ENCODE measurements around the gene CALML6. TPM values are rescaled to one million over a fixed set of nuclear protein-coding genes. Genes with fewer than 3 reads are reported as not detected.

Gene CALML6
- total and polyA plus RNA-seq, 4 donors: 0.30 to 1.5 (median 0.89) TPM

DNA sequence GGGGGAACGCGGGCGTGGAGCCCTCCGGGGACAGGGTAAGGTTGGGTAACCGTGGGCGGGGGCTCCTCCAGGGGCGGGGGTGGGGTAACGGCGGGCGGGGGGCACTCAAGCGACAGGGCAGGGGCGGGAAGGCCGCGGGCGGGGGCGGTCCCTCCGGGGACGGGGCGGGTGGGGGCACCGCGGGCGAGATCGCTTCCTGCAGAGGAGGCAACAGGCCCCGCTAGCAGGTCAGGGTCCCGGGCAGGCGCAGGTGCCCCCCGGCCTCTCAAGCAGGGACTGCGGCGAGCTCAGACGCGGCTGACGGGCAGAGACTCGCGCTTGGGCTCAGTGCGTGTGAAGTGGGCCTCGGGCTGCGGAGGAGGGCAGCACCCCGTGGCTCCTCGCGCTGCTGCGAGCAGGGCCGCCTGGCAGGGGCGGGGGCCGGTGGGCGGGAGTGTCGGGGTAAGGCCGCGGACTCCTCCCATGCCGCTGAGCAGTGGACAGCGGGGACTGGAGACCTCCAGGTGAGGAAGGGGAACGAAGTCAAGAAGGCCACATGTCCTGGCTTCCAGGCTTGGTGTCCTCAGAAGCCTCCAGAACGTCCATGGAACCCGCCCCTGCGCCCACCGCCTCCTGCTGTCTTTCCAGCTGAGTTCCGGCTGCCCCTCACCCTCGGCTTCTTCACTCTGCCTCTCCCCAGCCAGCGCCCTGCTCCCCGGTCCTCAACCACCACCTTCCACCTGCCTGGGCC is 23.5 kb upstream of the CALML6 start:
- peak overlapping the region; percentile 64 for H3K27ac ChIP-seq (ENCODE audit: low read depth, low read length)
- no peaks in the 10 kb centered on the region for H3K9me3 ChIP-seq (ENCODE audit: control insufficient read depth, insufficient read depth, low read length)
- H3K27me3 ChIP-seq (ENCODE audit: control insufficient read depth, insufficient read depth, low read length): no peaks in the 10 kb centered on the region
- H3K36me3 ChIP-seq (ENCODE audit: control insufficient read depth, insufficient read depth, low read length): peaks cover 17% of the 10 kb centered on the region
- 2% methylated on average over 51 of the region's 59 CpGs for WGBS (ENCODE audit: insufficient coverage)
- H3K4me3 ChIP-seq (ENCODE audit: low read depth, low read length): peak overlapping the region; percentile 57
- peaks cover 58% of the 10 kb centered on the region for H3K4me1 ChIP-seq (ENCODE audit: control insufficient read depth, insufficient read depth, low read length)
- DNase-seq (ENCODE audit: low read depth in 4 of 6, low spot score in 6 of 6): peak in 2 of 6 donors; percentile 65 to 67

DNA sequence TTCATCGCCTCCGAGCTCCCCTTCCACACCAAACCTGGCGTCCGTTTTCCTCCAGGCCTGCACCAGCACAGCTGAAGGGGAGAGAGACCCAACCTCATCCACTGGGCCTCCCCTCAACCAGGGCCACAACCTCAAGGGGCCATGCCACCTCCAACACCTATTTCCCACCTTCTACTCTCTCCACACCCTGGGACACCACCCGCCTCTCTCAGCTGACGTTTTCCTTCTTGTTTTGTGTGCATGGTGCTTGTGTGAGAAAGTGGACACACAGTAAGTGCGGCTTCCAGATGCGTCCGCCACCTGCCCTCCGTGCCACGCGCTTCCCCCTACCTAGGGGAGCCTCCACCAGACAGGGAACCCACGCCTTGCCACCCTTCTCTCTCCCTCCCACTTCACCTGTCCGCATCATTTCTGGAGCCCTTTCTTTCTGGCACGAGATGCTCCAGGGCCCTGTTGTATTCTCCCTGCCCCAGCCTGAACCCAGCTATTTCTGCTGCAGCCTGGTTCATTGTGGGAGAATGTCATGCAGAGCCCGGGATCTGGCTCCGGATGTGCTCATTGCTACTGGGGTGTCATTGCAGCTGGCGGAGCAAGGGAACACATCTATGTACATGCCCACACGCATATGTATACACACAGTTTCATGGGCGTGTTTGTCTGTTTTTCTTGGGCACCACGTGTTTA is 22.8 kb upstream of the CALML6 start:
- Histone ChIP-seq H3K4me3 (ENCODE audit: low read depth, low read length) (peak overlapping the region; percentile 57), H3K9me3 (ENCODE audit: control insufficient read depth, insufficient read depth, low read length) (no peaks in the 10 kb centered on the region), H3K27ac (ENCODE audit: low read depth, low read length) (peak overlapping the region; percentile 64), H3K4me1 (ENCODE audit: control insufficient read depth, insufficient read depth, low read length) (peaks cover 58% of the 10 kb centered on the region), H3K27me3 (ENCODE audit: control insufficient read depth, insufficient read depth, low read length) (no peaks in the 10 kb centered on the region), H3K36me3 (ENCODE audit: control insufficient read depth, insufficient read depth, low read length) (peaks cover 17% of the 10 kb centered on the region)
- WGBS (ENCODE audit: insufficient coverage): 85% methylated on average over 15 of the region's 21 CpGs
- no peak for DNase-seq (ENCODE audit: low read depth in 4 of 6, low spot score in 6 of 6)

DNA sequence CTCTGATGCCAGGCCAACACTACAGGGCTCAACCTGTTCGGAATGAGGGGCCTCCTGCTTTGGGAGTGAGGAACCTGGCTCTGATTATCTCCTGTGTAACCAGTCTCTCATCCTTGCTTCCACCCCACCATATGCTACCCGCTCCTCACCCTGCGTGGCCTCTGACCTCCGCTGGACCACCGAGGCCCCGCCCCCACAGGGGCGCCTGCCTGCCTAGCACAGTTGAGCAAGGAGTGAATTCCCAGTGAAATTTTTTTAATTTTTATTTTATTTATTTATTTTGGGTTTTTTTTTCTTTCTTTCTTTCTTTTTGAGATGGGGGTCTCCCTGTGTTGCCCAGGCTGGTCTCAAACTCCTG is 22.3 kb upstream of the CALML6 start:
- Histone ChIP-seq H3K4me3 (ENCODE audit: low read depth, low read length) (no peak overlapping the region), H3K27ac (ENCODE audit: low read depth, low read length) (no peak overlapping the region), H3K36me3 (ENCODE audit: control insufficient read depth, insufficient read depth, low read length) (peaks cover 17% of the 10 kb centered on the region), H3K27me3 (ENCODE audit: control insufficient read depth, insufficient read depth, low read length) (no peaks in the 10 kb centered on the region), H3K9me3 (ENCODE audit: control insufficient read depth, insufficient read depth, low read length) (no peaks in the 10 kb centered on the region), H3K4me1 (ENCODE audit: control insufficient read depth, insufficient read depth, low read length) (peaks cover 54% of the 10 kb centered on the region)
- no CpG with 5 or more reads among the region's 7 CpGs for WGBS (ENCODE audit: insufficient coverage)
- no peak for DNase-seq (ENCODE audit: low read depth in 4 of 6, low spot score in 6 of 6)

DNA sequence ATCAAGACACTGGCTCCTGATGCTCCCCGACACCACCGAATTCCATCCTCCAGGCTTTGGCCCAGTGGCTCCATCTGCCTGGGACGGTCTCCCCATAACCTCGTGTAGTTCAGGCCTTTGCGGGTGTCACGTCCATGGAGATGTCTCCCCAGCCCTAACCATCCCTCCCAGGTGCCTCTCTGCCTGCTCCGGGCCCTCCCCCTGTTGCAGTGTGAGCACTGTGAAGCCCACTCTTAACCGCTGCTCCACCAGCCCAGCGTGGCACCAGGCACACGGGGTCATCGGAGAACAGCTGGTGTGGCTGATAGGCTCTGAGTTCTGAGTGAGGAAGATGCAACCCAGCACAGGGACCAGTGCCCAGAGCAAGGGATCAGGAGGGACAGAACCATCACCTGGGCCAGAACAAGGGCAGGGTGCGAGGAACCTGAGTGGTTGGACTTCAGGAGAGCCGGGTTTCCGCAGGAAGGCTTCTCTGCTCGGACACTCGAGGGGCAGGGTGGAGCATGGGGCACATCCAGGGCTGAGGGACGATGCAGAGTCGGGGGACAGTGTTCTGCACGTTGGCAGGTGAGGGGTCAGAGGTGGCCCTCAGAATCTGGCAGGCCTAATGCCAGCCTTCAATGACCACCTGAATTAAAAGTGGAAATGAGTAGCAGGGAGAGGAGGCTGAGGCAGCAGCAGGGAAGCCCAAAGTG is 21.6 kb upstream of the CALML6 start:
- H3K36me3 ChIP-seq (ENCODE audit: control insufficient read depth, insufficient read depth, low read length): peaks cover 17% of the 10 kb centered on the region
- H3K27me3 ChIP-seq (ENCODE audit: control insufficient read depth, insufficient read depth, low read length): no peaks in the 10 kb centered on the region
- no peak overlapping the region for H3K4me3 ChIP-seq (ENCODE audit: low read depth, low read length)
- H3K9me3 ChIP-seq (ENCODE audit: control insufficient read depth, insufficient read depth, low read length): no peaks in the 10 kb centered on the region
- 91% methylated on average over 19 of the region's 19 CpGs for WGBS (ENCODE audit: insufficient coverage)
- peaks cover 49% of the 10 kb centered on the region for H3K4me1 ChIP-seq (ENCODE audit: control insufficient read depth, insufficient read depth, low read length)
- DNase-seq (ENCODE audit: low read depth in 4 of 6, low spot score in 6 of 6): no peak
- H3K27ac ChIP-seq (ENCODE audit: low read depth, low read length): no peak overlapping the region

DNA sequence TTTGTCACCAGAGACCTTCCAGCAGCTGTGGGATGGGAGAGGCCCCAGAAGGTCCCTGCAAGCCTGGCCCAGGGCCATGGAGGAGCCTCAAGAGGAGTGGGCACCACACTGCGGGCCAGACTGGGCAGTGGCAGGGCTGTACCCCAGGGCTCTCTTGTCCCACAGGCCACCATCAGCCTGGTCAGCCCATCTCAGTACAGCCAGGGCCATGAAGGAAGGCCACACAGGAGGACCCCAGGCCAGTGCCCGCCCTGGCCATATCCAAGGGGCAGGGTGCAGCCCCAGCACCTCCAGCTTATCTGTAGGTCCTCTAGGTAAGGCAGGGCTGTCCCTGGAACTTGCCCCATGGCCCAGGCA is 21.1 kb upstream of the CALML6 start:
- no peak overlapping the region for H3K27ac ChIP-seq (ENCODE audit: low read depth, low read length)
- 90% methylated on average over 2 of the region's 2 CpGs for WGBS (ENCODE audit: insufficient coverage)

DNA sequence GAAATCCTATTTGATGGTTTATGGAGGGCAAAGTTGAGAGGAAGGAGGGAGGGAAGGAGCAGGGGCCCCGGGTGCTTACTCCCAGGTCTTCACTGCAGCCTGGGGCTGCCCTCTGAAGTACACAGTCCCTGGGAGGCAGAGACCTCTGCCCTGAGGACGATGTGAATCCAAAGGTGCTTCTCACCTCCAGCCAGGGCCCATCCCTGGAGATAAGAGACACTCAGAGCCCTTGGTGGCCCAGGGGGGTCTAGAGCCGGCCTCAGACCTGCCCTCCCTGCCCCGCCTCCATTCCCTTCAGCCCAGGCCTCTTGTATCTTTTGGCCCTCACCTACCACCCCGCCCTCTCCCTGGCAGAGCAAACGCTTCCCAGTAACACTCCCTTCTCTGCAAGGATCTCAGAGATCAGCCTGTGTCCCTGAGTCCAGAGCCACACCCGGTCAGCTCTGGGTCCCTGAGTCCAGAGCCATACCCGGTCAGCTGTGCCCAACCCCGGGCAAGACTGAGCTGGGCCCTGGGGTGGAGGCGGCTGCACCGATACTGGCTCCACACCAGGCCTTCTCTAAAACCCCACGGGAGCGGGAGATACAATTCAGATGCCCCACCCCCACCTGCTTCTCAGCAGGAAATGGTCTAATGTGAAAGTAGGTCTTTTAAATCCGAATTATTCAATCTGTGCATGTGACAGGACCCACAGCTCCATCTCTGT is 20.6 kb upstream of the CALML6 start:
- 30% methylated on average over 13 of the region's 14 CpGs for WGBS (ENCODE audit: insufficient coverage)
- no peak overlapping the region for H3K27ac ChIP-seq (ENCODE audit: low read depth, low read length)
- no peaks in the 10 kb centered on the region for H3K27me3 ChIP-seq (ENCODE audit: control insufficient read depth, insufficient read depth, low read length)
- H3K4me3 ChIP-seq (ENCODE audit: low read depth, low read length): no peak overlapping the region
- peaks cover 17% of the 10 kb centered on the region for H3K36me3 ChIP-seq (ENCODE audit: control insufficient read depth, insufficient read depth, low read length)
- peak in 2 of 6 donors; percentile 17 to 44 for DNase-seq (ENCODE audit: low read depth in 4 of 6, low spot score in 6 of 6)
- peaks cover 42% of the 10 kb centered on the region for H3K4me1 ChIP-seq (ENCODE audit: control insufficient read depth, insufficient read depth, low read length)
- H3K9me3 ChIP-seq (ENCODE audit: control insufficient read depth, insufficient read depth, low read length): no peaks in the 10 kb centered on the region

More for the DNA sequence above, 21.1 kb upstream of the CALML6 start:
- Histone ChIP-seq H3K9me3 (ENCODE audit: control insufficient read depth, insufficient read depth, low read length) (no peaks in the 10 kb centered on the region), H3K36me3 (ENCODE audit: control insufficient read depth, insufficient read depth, low read length) (peaks cover 17% of the 10 kb centered on the region), H3K27me3 (ENCODE audit: control insufficient read depth, insufficient read depth, low read length) (no peaks in the 10 kb centered on the region), H3K4me3 (ENCODE audit: low read depth, low read length) (no peak overlapping the region), H3K4me1 (ENCODE audit: control insufficient read depth, insufficient read depth, low read length) (peaks cover 44% of the 10 kb centered on the region)
- DNase-seq (ENCODE audit: low read depth in 4 of 6, low spot score in 6 of 6): no peak

DNA sequence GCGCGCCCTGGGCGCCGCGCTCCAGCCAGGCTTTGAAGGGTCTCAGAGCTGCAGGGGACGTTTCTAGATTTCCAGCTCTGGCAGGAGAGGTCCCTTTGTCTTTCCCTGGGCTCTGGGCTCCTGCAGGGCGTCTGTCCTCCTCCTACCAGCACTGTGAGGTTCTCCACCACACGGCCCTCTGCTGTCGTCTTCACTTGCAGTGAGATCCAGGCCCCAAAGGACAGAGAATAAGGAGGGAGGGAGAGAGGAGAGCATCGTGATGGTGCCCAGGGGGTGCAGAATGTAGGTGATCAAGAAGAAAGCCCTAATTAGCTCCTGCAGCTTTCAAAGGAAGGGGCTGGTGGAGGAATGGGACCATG is 20.0 kb upstream of the CALML6 start:
- Histone ChIP-seq H3K27me3 (ENCODE audit: control insufficient read depth, insufficient read depth, low read length) (no peaks in the 10 kb centered on the region), H3K4me3 (ENCODE audit: low read depth, low read length) (no peak overlapping the region), H3K4me1 (ENCODE audit: control insufficient read depth, insufficient read depth, low read length) (peaks cover 45% of the 10 kb centered on the region), H3K27ac (ENCODE audit: low read depth, low read length) (no peak overlapping the region), H3K9me3 (ENCODE audit: control insufficient read depth, insufficient read depth, low read length) (no peaks in the 10 kb centered on the region), H3K36me3 (ENCODE audit: control insufficient read depth, insufficient read depth, low read length) (peaks cover 17% of the 10 kb centered on the region)
- WGBS (ENCODE audit: insufficient coverage): 38% methylated on average over 6 of the region's 10 CpGs
- peak in 1 of 6 donors; percentile 38 for DNase-seq (ENCODE audit: low read depth in 4 of 6, low spot score in 6 of 6)

DNA sequence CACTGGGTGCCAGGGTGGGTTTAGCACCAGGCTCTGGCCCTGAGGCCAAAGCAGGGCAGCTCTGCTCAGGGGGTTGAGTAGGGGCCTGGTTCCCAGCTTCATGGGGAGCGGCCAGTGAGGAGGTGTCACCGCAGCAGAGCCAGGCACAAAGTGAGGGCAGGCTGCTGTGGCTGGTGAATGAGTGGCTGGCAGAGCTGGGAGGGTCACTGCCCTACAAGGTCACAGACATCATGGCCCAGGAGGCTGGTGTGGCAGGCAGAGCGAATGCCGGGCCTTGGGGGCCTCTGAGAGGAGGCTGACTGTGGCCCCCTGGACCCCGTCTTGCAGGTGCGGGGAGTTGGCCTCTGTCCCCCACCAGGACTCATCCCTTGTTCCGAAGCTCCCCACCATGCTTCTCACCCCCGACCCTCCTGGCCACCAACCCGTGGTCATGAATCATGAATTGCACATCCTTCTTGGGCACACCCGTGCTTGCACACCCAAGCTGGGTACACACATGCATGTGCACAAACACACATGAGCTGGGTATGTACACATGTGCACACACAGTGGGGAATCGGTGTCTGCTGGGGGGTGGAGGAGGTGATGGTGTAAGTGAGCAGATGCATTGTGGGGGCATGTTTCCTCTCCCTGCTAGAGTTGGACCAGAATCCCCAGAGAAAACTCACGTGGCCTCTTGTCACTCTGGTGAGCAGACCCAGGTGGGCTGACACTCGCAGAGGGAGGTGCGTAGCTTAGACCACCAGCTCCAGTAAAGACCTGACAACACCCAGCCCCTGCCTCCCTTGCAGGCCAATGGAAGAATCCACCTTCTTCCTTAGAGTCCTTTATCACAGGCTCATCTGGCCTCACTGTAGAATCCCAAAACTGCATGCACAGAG is 19.4 kb upstream of the CALML6 start:
- no peak overlapping the region for H3K4me3 ChIP-seq (ENCODE audit: low read depth, low read length)
- peaks cover 45% of the 10 kb centered on the region for H3K4me1 ChIP-seq (ENCODE audit: control insufficient read depth, insufficient read depth, low read length)
- H3K9me3 ChIP-seq (ENCODE audit: control insufficient read depth, insufficient read depth, low read length): no peaks in the 10 kb centered on the region
- 85% methylated on average over 14 of the region's 14 CpGs for WGBS (ENCODE audit: insufficient coverage)
- no peak for DNase-seq (ENCODE audit: low read depth in 4 of 6, low spot score in 6 of 6)
- H3K36me3 ChIP-seq (ENCODE audit: control insufficient read depth, insufficient read depth, low read length): peaks cover 17% of the 10 kb centered on the region
- no peak overlapping the region for H3K27ac ChIP-seq (ENCODE audit: low read depth, low read length)
- no peaks in the 10 kb centered on the region for H3K27me3 ChIP-seq (ENCODE audit: control insufficient read depth, insufficient read depth, low read length)
